ENCODE measurements around the gene CSNK1G2.
A peak's percentile ranks its signal among the peaks of the same experiment; 100 is the strongest.

Gene CSNK1G2

GRCh38 chr19:1945899-1946298, 4.9 kb downstream of the CSNK1G2 start:
- DNase-seq: peak; percentile 11

- DNase-seq: no peak
These were observed 6.8 kb downstream of the CSNK1G2 start for GRCh38 chr19:1947651-1948209.

GRCh38 chr19:1949304-1950101, 8.5 kb downstream of the CSNK1G2 start:
- no peak for DNase-seq

GRCh38 chr19:1950640-1951039, 9.7 kb downstream of the CSNK1G2 start:
- DNase-seq: no peak

- no peak for DNase-seq
These were observed 11.7 kb downstream of the CSNK1G2 start for GRCh38 chr19:1952635-1953034.

- no peak for DNase-seq
These were observed 12.1 kb downstream of the CSNK1G2 start for GRCh38 chr19:1953037-1953436.

GRCh38 chr19:1953441-1954094, 12.6 kb downstream of the CSNK1G2 start:
- DNase-seq: no peak

GRCh38 chr19:1954532-1954933, 13.6 kb downstream of the CSNK1G2 start:
- DNase-seq: no peak

- DNase-seq: no peak
These were observed 14.5 kb downstream of the CSNK1G2 start for GRCh38 chr19:1955171-1956121.

- DNase-seq: no peak
These were observed 15.1 kb downstream of the CSNK1G2 start for GRCh38 chr19:1956122-1956494.

- no peak for DNase-seq
These were observed 16.0 kb downstream of the CSNK1G2 start for GRCh38 chr19:1956868-1957492.

GRCh38 chr19:1957562-1958248, 16.7 kb downstream of the CSNK1G2 start:
- DNase-seq: no peak

GRCh38 chr19:1959928-1960589, 19.1 kb downstream of the CSNK1G2 start:
- DNase-seq: no peak

- DNase-seq: no peak
These were observed 20.3 kb downstream of the CSNK1G2 start for GRCh38 chr19:1961000-1961883.

- no peak for DNase-seq
These were observed 21.7 kb downstream of the CSNK1G2 start for GRCh38 chr19:1962674-1963073.

- DNase-seq: no peak
These were observed 26.2 kb downstream of the CSNK1G2 start for GRCh38 chr19:1967087-1967608.

- DNase-seq: no peak
These were observed 27.6 kb downstream of the CSNK1G2 start for GRCh38 chr19:1968279-1969175.

GRCh38 chr19:1969176-1970002, 28.4 kb downstream of the CSNK1G2 start:
- DNase-seq: no peak

Data from GDM1 (cell line).